Measurements from ENCODE around the gene GGTA1.

The GGTA1 gene

GRCh38 chr9:121499427-121500164 lies at the start of gene GGTA1:
TSS of gene GGTA1 (minus strand) at chr9:121499844. CDS start at chr9:121467922, 31,922 bp downstream.
- Histone ChIP-seq H3K4me3 (ENCODE audit: low read length) (peak within 1 kb of the TSS; percentile 67), H3K9ac (ENCODE audit: low read length) (no peak within 1 kb of the TSS), H3K27me3 (ENCODE audit: control insufficient read depth, insufficient read depth, low read length) (peaks cover 53% of the 10 kb centered on the region), H3K9me3 (ENCODE audit: control insufficient read depth, low read depth, low read length) (no peaks in the 10 kb centered on the region), H3K36me3 (ENCODE audit: control insufficient read depth, low read depth, low read length) (no peaks in the 10 kb centered on the region), H3K4me1 (ENCODE audit: control insufficient read depth, low read depth, low read length) (peaks cover 4% of the 10 kb centered on the region), H3K27ac (ENCODE audit: low read length) (no peak within 1 kb of the TSS)

DNA sequence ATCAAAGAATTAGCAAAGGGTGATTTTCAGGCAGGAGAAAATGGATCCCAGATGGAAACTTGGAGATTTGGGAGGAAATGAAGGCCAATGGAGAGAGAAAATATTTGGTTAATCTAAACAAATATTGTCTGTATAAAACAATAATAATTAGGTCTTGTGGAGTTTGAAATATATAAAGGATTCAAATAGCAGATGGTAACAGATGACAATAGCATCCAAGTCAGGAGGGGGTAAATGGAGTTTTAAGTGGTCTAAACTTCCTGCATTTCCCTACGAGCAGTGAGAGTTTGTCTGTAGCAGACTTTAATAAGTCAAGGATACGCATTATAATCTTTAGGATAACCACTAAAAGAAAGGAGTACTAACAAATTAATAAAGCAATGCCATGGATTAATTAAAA lies 49.0 kb upstream of the GGTA1 start:
- Histone ChIP-seq H3K9me3 (ENCODE audit: control insufficient read depth, low read depth, low read length) (no peaks in the 10 kb centered on the region), H3K9ac (ENCODE audit: low read length) (no peak overlapping the region), H3K27me3 (ENCODE audit: control insufficient read depth, insufficient read depth, low read length) (peaks cover 11% of the 10 kb centered on the region), H3K27ac (ENCODE audit: low read length) (no peak overlapping the region), H3K4me3 (ENCODE audit: low read length) (no peak overlapping the region), H3K36me3 (ENCODE audit: control insufficient read depth, low read depth, low read length) (no peaks in the 10 kb centered on the region), H3K4me1 (ENCODE audit: control insufficient read depth, low read depth, low read length) (no peaks in the 10 kb centered on the region)

DNA sequence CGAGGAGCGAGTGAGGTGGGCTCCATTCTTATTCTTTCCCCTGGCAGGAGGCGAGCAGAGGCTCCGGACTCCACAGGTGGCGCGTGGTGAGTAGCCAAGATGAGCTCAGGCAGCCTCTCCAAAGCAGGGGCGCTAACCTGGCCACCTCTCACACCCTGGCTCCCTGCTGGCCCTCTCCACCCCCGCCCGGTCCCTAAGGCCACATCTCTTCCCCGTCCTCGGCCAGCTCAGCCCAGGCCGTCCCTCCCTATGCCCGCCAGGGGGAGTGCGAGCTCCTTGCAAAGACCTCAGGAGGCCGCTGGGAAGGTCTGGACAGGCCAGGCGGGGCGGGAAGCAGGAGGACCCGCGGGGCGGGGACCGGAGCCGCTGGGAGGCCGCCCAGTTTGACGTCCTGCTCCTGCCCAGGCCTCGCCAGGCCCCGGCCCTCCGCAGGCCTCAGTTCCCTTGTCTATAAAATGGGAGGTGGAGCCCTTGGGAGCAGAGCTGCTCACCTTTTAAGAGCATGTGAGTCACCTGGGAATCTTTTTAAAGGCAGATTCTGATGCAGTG lies 46.3 kb upstream of the GGTA1 start:
- Histone ChIP-seq H3K9me3 (ENCODE audit: control insufficient read depth, low read depth, low read length) (no peaks in the 10 kb centered on the region), H3K9ac (ENCODE audit: low read length) (no peak overlapping the region), H3K36me3 (ENCODE audit: control insufficient read depth, low read depth, low read length) (no peaks in the 10 kb centered on the region), H3K27ac (ENCODE audit: low read length) (no peak overlapping the region), H3K4me3 (ENCODE audit: low read length) (no peak overlapping the region), H3K27me3 (ENCODE audit: control insufficient read depth, insufficient read depth, low read length) (peaks cover 11% of the 10 kb centered on the region), H3K4me1 (ENCODE audit: control insufficient read depth, low read depth, low read length) (no peaks in the 10 kb centered on the region)

- Histone ChIP-seq H3K36me3 (ENCODE audit: control insufficient read depth, low read depth, low read length) (no peaks in the 10 kb centered on the region), H3K9me3 (ENCODE audit: control insufficient read depth, low read depth, low read length) (no peaks in the 10 kb centered on the region), H3K9ac (ENCODE audit: low read length) (no peak overlapping the region), H3K4me1 (ENCODE audit: control insufficient read depth, low read depth, low read length) (no peaks in the 10 kb centered on the region), H3K4me3 (ENCODE audit: low read length) (no peak overlapping the region), H3K27me3 (ENCODE audit: control insufficient read depth, insufficient read depth, low read length) (peaks cover 11% of the 10 kb centered on the region), H3K27ac (ENCODE audit: low read length) (no peak overlapping the region)
These were observed 45.7 kb upstream of the GGTA1 start for GRCh38 chr9:121545150-121545874.

- Histone ChIP-seq H3K27ac (ENCODE audit: low read length) (no peak overlapping the region), H3K9me3 (ENCODE audit: control insufficient read depth, low read depth, low read length) (no peaks in the 10 kb centered on the region)
These were observed 42.4 kb upstream of the GGTA1 start for GRCh38 chr9:121542025-121542424.

DNA sequence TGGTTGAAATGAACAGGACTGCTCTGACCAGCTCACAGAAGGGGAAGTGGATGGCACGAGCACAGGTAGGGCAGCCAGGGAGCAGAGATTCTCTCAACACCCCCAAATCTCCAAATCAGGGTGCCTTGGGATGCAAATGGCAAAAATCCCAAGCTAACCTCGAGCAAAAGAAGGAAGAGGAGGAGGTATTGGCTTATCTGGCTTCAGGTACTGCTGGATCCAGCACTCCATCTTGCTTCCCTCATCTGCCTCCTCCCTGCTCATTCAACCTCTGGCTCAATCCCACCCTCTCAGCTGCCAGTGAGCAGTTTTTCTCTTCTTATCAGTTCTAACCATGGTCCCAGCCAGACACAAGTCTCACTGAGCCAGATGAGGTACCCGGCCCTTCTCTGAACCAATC lies 41.6 kb upstream of the GGTA1 start:
- Histone ChIP-seq H3K27ac (ENCODE audit: low read length) (no peak overlapping the region), H3K36me3 (ENCODE audit: control insufficient read depth, low read depth, low read length) (no peaks in the 10 kb centered on the region), H3K9me3 (ENCODE audit: control insufficient read depth, low read depth, low read length) (no peaks in the 10 kb centered on the region), H3K4me3 (ENCODE audit: low read length) (no peak overlapping the region), H3K4me1 (ENCODE audit: control insufficient read depth, low read depth, low read length) (no peaks in the 10 kb centered on the region), H3K9ac (ENCODE audit: low read length) (no peak overlapping the region), H3K27me3 (ENCODE audit: control insufficient read depth, insufficient read depth, low read length) (peaks cover 11% of the 10 kb centered on the region)

More at GRCh38 chr9:121542025-121542424, 42.4 kb upstream of the GGTA1 start:
- no peak overlapping the region for H3K9ac ChIP-seq (ENCODE audit: low read length)
- no peak overlapping the region for H3K4me3 ChIP-seq (ENCODE audit: low read length)
- peaks cover 11% of the 10 kb centered on the region for H3K27me3 ChIP-seq (ENCODE audit: control insufficient read depth, insufficient read depth, low read length)
- H3K4me1 ChIP-seq (ENCODE audit: control insufficient read depth, low read depth, low read length), result no peaks in the 10 kb centered on the region
- no peaks in the 10 kb centered on the region for H3K36me3 ChIP-seq (ENCODE audit: control insufficient read depth, low read depth, low read length)

DNA sequence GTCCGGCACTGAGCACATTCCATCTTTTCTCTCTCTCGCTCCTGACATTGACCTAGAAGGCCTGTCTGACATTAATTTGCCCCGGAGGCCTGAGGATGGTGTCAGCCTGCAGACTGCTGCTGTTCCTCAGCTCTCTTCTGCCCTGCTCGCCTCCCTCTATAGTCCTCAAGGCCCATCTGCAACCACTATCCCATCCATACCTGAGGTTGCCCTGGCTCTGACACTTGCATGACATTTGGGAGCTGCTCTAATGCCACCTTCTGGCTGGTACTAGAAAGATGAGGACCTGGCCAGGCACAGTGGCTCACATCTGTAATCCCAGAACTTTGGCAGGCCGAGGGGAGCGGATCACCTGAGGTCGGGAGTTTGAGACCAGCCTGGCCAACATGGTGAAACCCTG lies 38.6 kb upstream of the GGTA1 start:
- H3K27ac ChIP-seq (ENCODE audit: low read length), result no peak overlapping the region
- no peaks in the 10 kb centered on the region for H3K4me1 ChIP-seq (ENCODE audit: control insufficient read depth, low read depth, low read length)
- H3K9ac ChIP-seq (ENCODE audit: low read length), result no peak overlapping the region
- no peak overlapping the region for H3K4me3 ChIP-seq (ENCODE audit: low read length)
- no peaks in the 10 kb centered on the region for H3K27me3 ChIP-seq (ENCODE audit: control insufficient read depth, insufficient read depth, low read length)
- no peaks in the 10 kb centered on the region for H3K9me3 ChIP-seq (ENCODE audit: control insufficient read depth, low read depth, low read length)
- H3K36me3 ChIP-seq (ENCODE audit: control insufficient read depth, low read depth, low read length), result no peaks in the 10 kb centered on the region

DNA sequence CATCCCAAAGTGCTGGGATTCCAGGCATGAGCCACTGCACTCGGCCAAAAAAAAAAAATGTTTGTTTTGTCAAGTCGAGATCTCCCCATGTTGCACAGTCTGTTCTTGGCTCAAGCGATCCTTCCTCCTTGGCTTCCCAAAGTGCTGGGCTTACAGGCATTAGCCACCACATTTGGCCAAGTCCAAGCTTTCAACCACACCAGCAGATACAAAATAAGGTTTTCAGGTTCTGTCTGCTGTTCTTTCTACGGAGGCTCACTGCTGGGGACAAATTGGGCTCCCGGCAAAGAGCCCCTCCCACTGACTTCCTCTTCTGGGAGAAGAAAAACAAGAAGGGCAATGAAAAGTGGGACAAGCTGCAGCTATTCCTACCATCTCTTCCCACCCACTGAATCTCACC lies 37.6 kb upstream of the GGTA1 start:
- no peaks in the 10 kb centered on the region for H3K27me3 ChIP-seq (ENCODE audit: control insufficient read depth, insufficient read depth, low read length)

DNA sequence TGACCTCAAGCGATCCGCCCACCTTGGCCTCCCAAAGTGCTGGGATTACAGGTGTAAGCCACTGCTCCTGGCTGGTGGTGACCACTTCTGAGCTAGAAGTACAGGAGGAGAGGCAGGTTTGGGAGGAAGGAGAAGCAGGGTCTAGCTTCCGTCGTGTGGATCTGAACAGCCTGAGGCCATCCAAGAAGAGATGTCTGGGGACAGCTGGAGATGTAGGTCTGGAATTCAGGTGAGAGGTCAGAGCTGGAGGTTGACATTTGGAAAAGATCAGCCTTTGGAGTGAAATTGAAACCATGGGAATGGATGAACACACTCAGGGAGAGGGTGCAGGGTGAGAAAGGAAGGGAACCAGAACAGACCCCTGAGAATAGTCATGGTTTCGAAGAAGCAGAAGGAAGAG lies 33.2 kb upstream of the GGTA1 start:
- Histone ChIP-seq H3K4me3 (ENCODE audit: low read length) (no peak overlapping the region), H3K9me3 (ENCODE audit: control insufficient read depth, low read depth, low read length) (no peaks in the 10 kb centered on the region), H3K36me3 (ENCODE audit: control insufficient read depth, low read depth, low read length) (no peaks in the 10 kb centered on the region), H3K27ac (ENCODE audit: low read length) (no peak overlapping the region), H3K4me1 (ENCODE audit: control insufficient read depth, low read depth, low read length) (no peaks in the 10 kb centered on the region), H3K27me3 (ENCODE audit: control insufficient read depth, insufficient read depth, low read length) (no peaks in the 10 kb centered on the region), H3K9ac (ENCODE audit: low read length) (no peak overlapping the region)

More for the DNA sequence above, 37.6 kb upstream of the GGTA1 start:
- H3K27ac ChIP-seq (ENCODE audit: low read length), result no peak overlapping the region
- H3K9ac ChIP-seq (ENCODE audit: low read length), result no peak overlapping the region
- H3K36me3 ChIP-seq (ENCODE audit: control insufficient read depth, low read depth, low read length), result no peaks in the 10 kb centered on the region
- no peaks in the 10 kb centered on the region for H3K4me1 ChIP-seq (ENCODE audit: control insufficient read depth, low read depth, low read length)
- no peak overlapping the region for H3K4me3 ChIP-seq (ENCODE audit: low read length)
- H3K9me3 ChIP-seq (ENCODE audit: control insufficient read depth, low read depth, low read length), result no peaks in the 10 kb centered on the region

GRCh38 chr9:121529237-121529987 lies 29.8 kb upstream of the GGTA1 start:
- H3K4me1 ChIP-seq (ENCODE audit: control insufficient read depth, low read depth, low read length), result no peaks in the 10 kb centered on the region
- no peak overlapping the region for H3K4me3 ChIP-seq (ENCODE audit: low read length)
- no peaks in the 10 kb centered on the region for H3K9me3 ChIP-seq (ENCODE audit: control insufficient read depth, low read depth, low read length)
- H3K27me3 ChIP-seq (ENCODE audit: control insufficient read depth, insufficient read depth, low read length), result no peaks in the 10 kb centered on the region
- H3K27ac ChIP-seq (ENCODE audit: low read length), result no peak overlapping the region
- no peak overlapping the region for H3K9ac ChIP-seq (ENCODE audit: low read length)
- H3K36me3 ChIP-seq (ENCODE audit: control insufficient read depth, low read depth, low read length), result no peaks in the 10 kb centered on the region

DNA sequence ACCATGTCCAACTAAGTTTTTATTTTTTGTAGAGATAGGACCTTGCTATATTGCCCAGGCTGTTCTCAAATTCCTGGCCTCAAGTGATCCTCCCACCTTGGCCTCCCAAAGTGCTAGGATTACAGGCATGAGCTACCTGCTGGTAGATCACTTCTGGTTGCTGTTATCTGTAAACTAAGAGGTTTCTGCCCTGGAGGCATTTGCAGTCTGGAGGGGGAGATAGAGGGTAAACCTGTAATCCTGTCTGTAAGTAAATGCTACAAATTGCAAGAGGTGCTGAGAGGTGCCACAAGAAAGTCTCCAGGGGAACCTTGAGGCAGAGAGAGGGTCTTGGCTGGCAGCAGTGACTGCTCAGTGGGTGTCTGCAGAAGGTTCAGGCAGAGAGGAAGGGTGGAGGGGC lies 29.0 kb upstream of the GGTA1 start:
- H3K4me3 ChIP-seq (ENCODE audit: low read length), result no peak overlapping the region
- H3K27ac ChIP-seq (ENCODE audit: low read length), result no peak overlapping the region
- no peaks in the 10 kb centered on the region for H3K27me3 ChIP-seq (ENCODE audit: control insufficient read depth, insufficient read depth, low read length)
- no peaks in the 10 kb centered on the region for H3K9me3 ChIP-seq (ENCODE audit: control insufficient read depth, low read depth, low read length)
- no peak overlapping the region for H3K9ac ChIP-seq (ENCODE audit: low read length)
- H3K36me3 ChIP-seq (ENCODE audit: control insufficient read depth, low read depth, low read length), result no peaks in the 10 kb centered on the region
- H3K4me1 ChIP-seq (ENCODE audit: control insufficient read depth, low read depth, low read length), result no peaks in the 10 kb centered on the region
